HepG2 (cell line): ENCODE results near the gene CEP63. TPM values are rescaled to one million over a fixed set of nuclear protein-coding genes. Genes with fewer than 3 reads are reported as not detected.

Experiments used
- ATAC-seq: fragments of 200-7000 bp; cut with Tn5 transposase; 3 replicates; pipeline ENCODE4 v1.9.1; 2020; ENCODE audit warnings: mild to moderate bottlenecking, moderate library complexity
- BruUV-seq: library from RNA; stranded (reverse); fragments of 400-500 nt; replicated peaks from 2 replicates; lab custom pipeline; 2021; lab: Mats Ljungman, UMichigan
- CTCF ChIA-PET: fragments of 300-600 bp; formaldehyde crosslinking; extraction: SDS; loops from one replicate; lab custom pipeline; 2021; ENCODE audit warnings: low total read pairs, inconsistent platforms, low intra/inter-chr PET ratio; lab: Yijun Ruan, JAX
- POLR2A ChIA-PET: fragments of 350-600 bp; sonication (Branson Sonifier 250); formaldehyde crosslinking; loops from one replicate; lab custom pipeline; 2020; ENCODE audit warnings: antibody characterized with exemption, inconsistent platforms; lab: Yijun Ruan, JAX
- DNase-seq: peaks from one replicate; pipeline ENCODE4 v3.0.0-alpha.2; 2015; ENCODE audit warnings: low spot score
- FAIRE-seq: peaks from 3 replicates; lab custom pipeline; 2011; peaks lifted over from hg19 to GRCh38; lab: Jason Lieb, UNC
- H2AFZ ChIP-seq: one replicate; pipeline ENCODE4 v1.6.1; 2011; ENCODE audit warnings: low read length, inconsistent platforms
- H3K27ac ChIP-seq: fragments of 300-600 bp; 3 replicates; pipeline ENCODE4 v1.8.0; 2011; ENCODE audit warnings: mixed run types, mild to moderate bottlenecking, mixed read lengths, low read length, inconsistent platforms; ENCODE audit not compliant: insufficient read depth; ENCODE audit errors: extremely low read length
- H3K27me3 ChIP-seq, 2 experiments: fragments of 200-600 bp in 1 of 2; 2 replicates in 1 of 2; 3 replicates in 1 of 2; pipeline versions ENCODE4 v1.6.0 to v1.8.0; 2011; ENCODE audit warnings: low read length in 2 of 2, mild to moderate bottlenecking in 2 of 2, moderate library complexity in 2 of 2, inconsistent platforms in 1 of 2; ENCODE audit not compliant: insufficient read depth in 2 of 2, control insufficient read depth in 1 of 2
- H3K36me3 ChIP-seq, 2 experiments: fragments of 200-600 bp in 1 of 2; replicated peaks in 1 of 2; 2 replicates in 1 of 2; 3 replicates in 1 of 2; pipeline versions ENCODE4 v1.5.1 to v1.8.0; 2011; ENCODE audit warnings: low read length in 2 of 2, inconsistent platforms in 1 of 2; ENCODE audit not compliant: insufficient read depth in 2 of 2, control insufficient read depth in 1 of 2
- H3K4me1 ChIP-seq: 2 replicates; pipeline ENCODE4 v1.5.1; 2012; ENCODE audit warnings: low read length, inconsistent platforms; ENCODE audit not compliant: insufficient read depth
- H3K4me2 ChIP-seq: 2 replicates; pipeline ENCODE4 v1.6.0; 2011; ENCODE audit warnings: low read depth, low read length, inconsistent platforms
- H3K4me3 ChIP-seq, 3 experiments: fragments of 200-600 bp in 1 of 3; sonication (generic), shearing (Covaris generic) in 1 of 3; replicated peaks in 1 of 3; 2 replicates each; pipeline ENCODE4 v1.5.1; 2011 to 2016; ENCODE audit warnings: low read length in 3 of 3, inconsistent platforms in 2 of 3, low read depth in 2 of 3, mild to moderate bottlenecking in 2 of 3, control low read depth in 1 of 3, mixed read lengths in 1 of 3; ENCODE audit not compliant: insufficient read depth in 1 of 3
- H3K79me2 ChIP-seq: one replicate; pipeline ENCODE4 v1.6.1; 2011; ENCODE audit warnings: low read length, inconsistent platforms; ENCODE audit not compliant: insufficient read depth
- H3K9ac ChIP-seq: 2 replicates; pipeline ENCODE4 v1.6.0; 2011; ENCODE audit warnings: mild to moderate bottlenecking, low read depth, low read length, inconsistent platforms; ENCODE audit not compliant: insufficient read depth
- H3K9me3 ChIP-seq: 2 replicates; pipeline ENCODE4 v1.5.1; 2012; ENCODE audit warnings: mild to moderate bottlenecking, low read length
- H4K20me1 ChIP-seq: 2 replicates; pipeline ENCODE4 v1.6.0; 2011; ENCODE audit warnings: inconsistent platforms, mild to moderate bottlenecking, low read length, moderate library complexity; ENCODE audit not compliant: insufficient read depth
- ADNP ChIP-seq: sonication (generic); formaldehyde crosslinking; IDR thresholded peaks from 2 replicates; pipeline ENCODE4 v1.4.0; 2020; ENCODE audit warnings: missing genetic modification reagents
- BATF2 ChIP-seq: sonication (generic); formaldehyde crosslinking; IDR thresholded peaks from 2 replicates; pipeline ENCODE4 v1.8.0; 2022; ENCODE audit warnings: mild to moderate bottlenecking, missing genetic modification reagents, moderate library complexity
- FOXK2 ChIP-seq: fragments of 450-650 bp; IDR thresholded peaks from 2 replicates; pipeline ENCODE4 v1.6.1; 2016
- ISL2 ChIP-seq: sonication (generic); formaldehyde crosslinking; IDR thresholded peaks from 2 replicates; pipeline ENCODE4 v1.5.0; 2020; ENCODE audit warnings: missing genetic modification reagents
- PAF1 ChIP-seq: IDR thresholded peaks from 2 replicates; pipeline ENCODE4 v1.6.1; 2016; ENCODE audit warnings: missing genetic modification reagents, missing compliant biosample characterization
- SOX5 ChIP-seq: IDR thresholded peaks from 2 replicates; pipeline ENCODE4 v1.6.1; 2016; ENCODE audit warnings: borderline replicate concordance
- WGBS: methylation state at CpG from one replicate; pipeline ENCODE4 v1.1.6; 2017; ENCODE audit warnings: low lambda C conversion rate; 5-methylcytosine and 5-hydroxymethylcytosine counted together
- in situ Hi-C: cut with HindIII; loops from 2 replicates; pipeline ENCODE4 v1.10.0; 2017; ENCODE audit warnings: low pct_unique_long_range_greater_than_20kb; ENCODE audit not compliant: extremely low pct_ligation_motif_present
- intact Hi-C: fragments of 100-400 bp; cut with micrococcal nuclease; formaldehyde crosslinking; loops from one replicate; pipeline ENCODE4 v1.10.0; 2022; ENCODE audit not compliant: unreplicated experiment
- polyA plus RNA-seq, 8 experiments: library from polyadenylated mRNA; depleted of rRNA in 3 of 8; stranded (reverse) in 7 of 8; unstranded in 1 of 8; fragments of >200 nt; fragmentation: Illumina TruSeq in 4 of 8; extraction: Trizol in 4 of 8; gene quantifications; 2 replicates each; pipeline versions ENCODE4 v1.2.1 to v1.2.3, GENCODE V29; 2011 to 2016; ENCODE audit warnings: low read depth in 4 of 8, missing spikeins in 1 of 8, mixed read lengths in 1 of 8; ENCODE audit not compliant: insufficient read depth in 1 of 8
- total RNA-seq, 5 experiments: library from RNA; depleted of rRNA; stranded (reverse); fragments of >200 nt; fragmentation: Illumina TruSeq; extraction: Trizol; gene quantifications; 2 replicates each; pipeline ENCODE4 v1.2.3, GENCODE V29; 2016; ENCODE audit warnings: low read depth in 1 of 5
- TF ChIP-seq, protein P1 (sequence below): sonication (generic); formaldehyde crosslinking; IDR thresholded peaks from 2 replicates; pipeline ENCODE4 v1.5.0; 2020; ENCODE audit warnings: mild to moderate bottlenecking, missing genetic modification reagents

Gene CEP63
- total and polyA plus RNA-seq, 2 of the 13 experiments (the other 11 are each of a cell fraction or from before 2014, with no cell fraction given): 7.2 to 18.4 TPM

- TF ChIP-seq SOX5 (CRISPR knock-in tag): no peak
- no peak for TF ChIP-seq BATF2 (CRISPR knock-in tag)
- no peak for TF ChIP-seq ADNP
- TF ChIP-seq ISL2: no peak
Measured at GRCh38 chr3:134535186-134535970, 49.5 kb downstream of the CEP63 start (continued).

GRCh38 chr3:134536781-134537180, 50.9 kb downstream of the CEP63 start:
- ATAC-seq (no peak), FAIRE-seq (no peak), DNase-seq (no peak)
- Histone ChIP-seq H3K79me2 (no peaks in the 10 kb centered on the region), H3K27ac (no peak overlapping the region), H3K36me3 (peaks cover 5 to 6% of the 10 kb centered on the region in 2 experiments), H3K4me1 (no peaks in the 10 kb centered on the region), H4K20me1 (no peaks in the 10 kb centered on the region), H3K9me3 (no peaks in the 10 kb centered on the region), H3K9ac (no peak overlapping the region), H2AFZ (no peak overlapping the region), H3K4me2 (no peak overlapping the region), H3K27me3 (no peaks in the 10 kb centered on the region), H3K4me3 (no peak overlapping the region)
- WGBS: 97% methylated on average over 5 of the region's 5 CpGs
- intact Hi-C loops (no loop called here), in situ Hi-C loops (no loop called here)
- CTCF ChIA-PET: no interaction called here
- TF ChIP-seq PAF1 (CRISPR knock-in tag) (no peak), FOXK2 (no peak)
- TF ChIP-seq, protein P1, sequence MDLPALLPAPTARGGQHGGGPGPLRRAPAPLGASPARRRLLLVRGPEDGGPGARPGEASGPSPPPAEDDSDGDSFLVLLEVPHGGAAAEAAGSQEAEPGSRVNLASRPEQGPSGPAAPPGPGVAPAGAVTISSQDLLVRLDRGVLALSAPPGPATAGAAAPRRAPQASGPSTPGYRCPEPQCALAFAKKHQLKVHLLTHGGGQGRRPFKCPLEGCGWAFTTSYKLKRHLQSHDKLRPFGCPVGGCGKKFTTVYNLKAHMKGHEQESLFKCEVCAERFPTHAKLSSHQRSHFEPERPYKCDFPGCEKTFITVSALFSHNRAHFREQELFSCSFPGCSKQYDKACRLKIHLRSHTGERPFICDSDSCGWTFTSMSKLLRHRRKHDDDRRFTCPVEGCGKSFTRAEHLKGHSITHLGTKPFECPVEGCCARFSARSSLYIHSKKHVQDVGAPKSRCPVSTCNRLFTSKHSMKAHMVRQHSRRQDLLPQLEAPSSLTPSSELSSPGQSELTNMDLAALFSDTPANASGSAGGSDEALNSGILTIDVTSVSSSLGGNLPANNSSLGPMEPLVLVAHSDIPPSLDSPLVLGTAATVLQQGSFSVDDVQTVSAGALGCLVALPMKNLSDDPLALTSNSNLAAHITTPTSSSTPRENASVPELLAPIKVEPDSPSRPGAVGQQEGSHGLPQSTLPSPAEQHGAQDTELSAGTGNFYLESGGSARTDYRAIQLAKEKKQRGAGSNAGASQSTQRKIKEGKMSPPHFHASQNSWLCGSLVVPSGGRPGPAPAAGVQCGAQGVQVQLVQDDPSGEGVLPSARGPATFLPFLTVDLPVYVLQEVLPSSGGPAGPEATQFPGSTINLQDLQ (CRISPR knock-in tag): no peak
- BruUV-seq: no TSS peak
- POLR2A ChIA-PET: no interaction called here
